IPS-NIHi7 (cell line): ENCODE results near the gene NOL12.
"Not testable (repeated sequence)": the region's sequence is repeated elsewhere in the genome, so short reads cannot be mapped to it uniquely, and the experiment has no call there.

Experiments
- DNase-seq: peaks from one replicate; pipeline ENCODE4 v3.0.0; 2012; ENCODE audit warnings: mixed read lengths; ENCODE audit errors: extremely low spot score

Gene NOL12

GRCh38 chr22:37713761-37714160 lies 27.6 kb downstream of the NOL12 start:
- no peak for DNase-seq

GRCh38 chr22:37714634-37715033 lies 28.5 kb downstream of the NOL12 start:
- no peak for DNase-seq

- no peak for DNase-seq
These were observed 29.6 kb downstream of the NOL12 start for GRCh38 chr22:37715760-37716159.

- no peak for DNase-seq
These were observed 30.6 kb downstream of the NOL12 start for GRCh38 chr22:37716708-37717107.

GRCh38 chr22:37717235-37717634 lies 31.1 kb downstream of the NOL12 start:
- DNase-seq: not testable (repeated sequence)

GRCh38 chr22:37717746-37718305 lies 31.7 kb downstream of the NOL12 start:
- not testable (repeated sequence) for DNase-seq

GRCh38 chr22:37725551-37726240 lies 39.6 kb downstream of the NOL12 start:
- no peak for DNase-seq

- no peak for DNase-seq
These were observed 40.2 kb downstream of the NOL12 start for GRCh38 chr22:37726241-37726887.

- no peak for DNase-seq
These were observed 42.5 kb downstream of the NOL12 start for GRCh38 chr22:37728620-37729019.

GRCh38 chr22:37731804-37732471 lies 45.8 kb downstream of the NOL12 start:
- DNase-seq: no peak

- DNase-seq: no peak
These were observed 46.8 kb downstream of the NOL12 start for GRCh38 chr22:37732699-37733607.

- no peak for DNase-seq
These were observed 47.7 kb downstream of the NOL12 start for GRCh38 chr22:37733625-37734401.

GRCh38 chr22:37734402-37734700 lies 48.2 kb downstream of the NOL12 start:
- no peak for DNase-seq

GRCh38 chr22:37734964-37735451 lies 48.9 kb downstream of the NOL12 start:
- peak; percentile 83 for DNase-seq

- DNase-seq: no peak
These were observed 52.9 kb downstream of the NOL12 start for GRCh38 chr22:37739035-37739434.

- DNase-seq: no peak
These were observed 53.5 kb downstream of the NOL12 start for GRCh38 chr22:37739611-37740049.

- no peak for DNase-seq
These were observed 54.5 kb downstream of the NOL12 start for GRCh38 chr22:37740455-37741311.

- peak; percentile 59 for DNase-seq
These were observed 55.2 kb downstream of the NOL12 start for GRCh38 chr22:37741312-37741795.

- DNase-seq: no peak
These were observed 56.4 kb downstream of the NOL12 start for GRCh38 chr22:37742376-37743171.
